ENCODE results near the gene ASMT. TPM values are rescaled to one million over a fixed set of nuclear protein-coding genes. Genes with fewer than 3 reads are reported as not detected.

Gene ASMT
- total and polyA plus RNA-seq, 12 donors: 0.09 to 0.37 TPM; not detected in 10

DNA sequence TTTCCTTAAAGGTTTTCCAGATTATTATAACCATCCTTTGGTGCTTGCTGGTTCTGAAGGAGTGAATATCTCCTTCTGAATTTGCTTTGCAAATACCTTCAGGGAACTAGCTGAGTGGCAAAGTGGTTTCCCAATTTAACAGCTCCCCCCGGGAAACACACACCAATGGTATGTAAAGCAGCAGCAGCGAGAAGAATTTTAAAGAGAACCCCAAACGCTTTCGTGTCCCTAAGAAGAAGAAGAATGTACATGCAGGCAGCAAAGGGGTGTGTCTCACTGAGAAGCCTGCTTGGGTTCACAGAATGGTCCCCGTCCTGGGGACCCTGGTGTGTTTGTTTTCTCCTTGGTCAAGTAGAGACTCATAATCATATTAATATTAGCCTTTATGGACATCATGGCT, 27.7 kb upstream of the ASMT start:
- no peak overlapping the region for H3K4me3 ChIP-seq
- peaks cover 0 to 5% (median 0%) of the 10 kb centered on the region in 9 donors for H3K4me1 ChIP-seq
- H3K27me3 ChIP-seq: peaks cover 0 to 3% (median 0%) of the 10 kb centered on the region in 7 donors
- no peaks in the 10 kb centered on the region for H3K36me3 ChIP-seq
- intact Hi-C loops (cut with DNase I): no loop called here
- TF ChIP-seq, protein P1, sequence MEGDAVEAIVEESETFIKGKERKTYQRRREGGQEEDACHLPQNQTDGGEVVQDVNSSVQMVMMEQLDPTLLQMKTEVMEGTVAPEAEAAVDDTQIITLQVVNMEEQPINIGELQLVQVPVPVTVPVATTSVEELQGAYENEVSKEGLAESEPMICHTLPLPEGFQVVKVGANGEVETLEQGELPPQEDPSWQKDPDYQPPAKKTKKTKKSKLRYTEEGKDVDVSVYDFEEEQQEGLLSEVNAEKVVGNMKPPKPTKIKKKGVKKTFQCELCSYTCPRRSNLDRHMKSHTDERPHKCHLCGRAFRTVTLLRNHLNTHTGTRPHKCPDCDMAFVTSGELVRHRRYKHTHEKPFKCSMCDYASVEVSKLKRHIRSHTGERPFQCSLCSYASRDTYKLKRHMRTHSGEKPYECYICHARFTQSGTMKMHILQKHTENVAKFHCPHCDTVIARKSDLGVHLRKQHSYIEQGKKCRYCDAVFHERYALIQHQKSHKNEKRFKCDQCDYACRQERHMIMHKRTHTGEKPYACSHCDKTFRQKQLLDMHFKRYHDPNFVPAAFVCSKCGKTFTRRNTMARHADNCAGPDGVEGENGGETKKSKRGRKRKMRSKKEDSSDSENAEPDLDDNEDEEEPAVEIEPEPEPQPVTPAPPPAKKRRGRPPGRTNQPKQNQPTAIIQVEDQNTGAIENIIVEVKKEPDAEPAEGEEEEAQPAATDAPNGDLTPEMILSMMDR (IDR thresholded peaks at IDR 0.05): no peak
- no peak for DNase-seq
- no peak overlapping the region for H3K27ac ChIP-seq
- H3K9me3 ChIP-seq: no peaks in the 10 kb centered on the region
- no peak for ATAC-seq
- WGBS, 2 donors: 27 to 43% methylated on average over 5 of the region's 5 CpGs

DNA sequence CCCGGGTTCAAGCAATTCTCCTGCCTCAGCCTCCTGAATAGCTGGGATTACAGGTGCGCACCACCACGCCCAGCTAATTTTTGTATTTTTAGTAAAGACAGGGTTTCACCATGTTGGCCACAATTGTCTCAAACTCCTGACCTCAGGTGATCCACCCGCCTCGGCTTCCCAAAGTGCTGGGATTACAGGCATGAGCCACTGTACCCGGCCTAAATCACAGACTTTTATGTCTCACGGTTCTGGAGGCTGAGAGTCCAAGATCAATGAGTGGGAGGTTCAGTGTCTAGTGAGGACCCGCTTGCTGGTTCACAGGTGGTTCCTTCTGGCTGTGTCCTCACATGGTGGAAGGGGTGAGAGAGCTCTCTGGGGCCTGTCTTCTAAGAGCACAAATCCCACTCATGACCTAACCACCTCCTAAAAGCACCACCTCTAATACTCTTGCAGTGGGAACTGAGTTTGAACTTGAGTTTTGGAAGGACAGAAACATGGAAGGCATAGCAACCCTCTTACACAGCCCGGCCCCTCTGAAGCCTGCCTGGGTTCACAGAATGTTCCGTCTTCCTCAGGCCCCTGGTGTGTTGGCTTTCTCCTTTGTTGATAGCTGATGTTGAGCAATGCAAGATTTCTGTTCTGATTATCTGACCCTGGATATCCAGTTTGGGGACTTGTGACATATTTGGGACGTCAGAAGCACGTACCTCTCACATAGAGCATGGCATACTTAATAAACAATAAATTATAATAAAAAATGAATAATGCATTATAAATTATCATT, 25.3 kb upstream of the ASMT start:
- Histone ChIP-seq H3K4me3 (no peak overlapping the region), H3K27me3 (no peaks in the 10 kb centered on the region), H3K9me3 (no peaks in the 10 kb centered on the region), H3K36me3 (peaks cover 0 to 14% (median 12%) of the 10 kb centered on the region in 9 donors), H3K4me1 (peaks cover 0 to 27% (median 18%) of the 10 kb centered on the region in 9 donors), H3K27ac (no peak overlapping the region)
- intact Hi-C loops (cut with DNase I): loop anchor here in 6 of 10 donors (5.0 to 10.0 kb wide), 5 partner anchors 132 to 197 kb away; partner anchors contain the start of genes ASMTL (in 4 of the 6) and SLC25A6 (in 3 of the 6)
- TF ChIP-seq, protein P1 (IDR thresholded peaks at IDR 0.05): no peak
- DNase-seq (no peak), ATAC-seq (no peak)
- WGBS, 2 donors: 87 to 88% methylated on average over 12 of the region's 12 CpGs

DNA sequence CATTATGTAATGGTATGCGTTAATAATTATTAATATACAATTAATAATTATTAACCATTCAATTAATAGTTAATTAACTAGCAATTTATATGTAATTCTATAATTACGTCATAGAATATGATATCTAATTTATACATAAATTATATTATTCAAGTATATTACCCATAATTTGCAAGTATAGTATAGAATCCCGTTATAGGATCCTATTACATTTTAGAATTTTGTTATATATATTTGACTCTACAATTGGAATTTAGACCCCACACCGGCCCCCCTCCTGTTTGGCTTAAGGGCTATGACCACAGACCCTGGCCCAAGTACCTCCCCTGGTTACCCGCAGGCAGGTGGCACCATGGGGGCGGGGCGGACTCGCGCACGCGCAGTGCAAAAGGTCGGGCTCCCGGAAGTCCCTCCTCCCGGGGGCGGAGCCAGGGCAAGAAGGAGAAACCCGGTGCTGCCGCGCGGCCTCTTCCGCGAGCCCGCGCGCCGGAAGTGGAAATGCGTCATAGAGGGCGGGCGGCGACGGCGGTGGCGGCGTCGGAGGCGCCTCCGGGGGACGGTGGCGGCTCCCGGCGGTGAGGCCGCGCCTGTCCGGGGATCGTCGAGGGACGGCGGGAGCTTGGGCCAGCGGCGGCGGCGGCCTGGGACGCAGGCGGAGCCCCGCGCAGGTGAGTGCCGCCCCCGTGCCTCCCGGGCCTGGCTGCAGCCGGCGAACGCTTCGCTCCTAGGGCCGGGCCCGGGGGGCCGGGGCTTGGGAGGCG, 23.6 kb upstream of the ASMT start, which contains the start of gene AKAP17A:
AKAP17A (plus strand) TSS at position 503 of the 761 bp plus-strand sequence. CDS start 1,859 bp downstream, outside the sequence.
- intact Hi-C loops (cut with DNase I): loop anchor here in 6 of 10 donors (5.0 to 10.0 kb wide), 5 partner anchors 134 to 199 kb away; partner anchors contain the start of genes ASMTL (in 4 of the 6) and SLC25A6 (in 3 of the 6)
- H3K4me1 ChIP-seq: peaks cover 0 to 34% (median 18%) of the 10 kb centered on the region in 9 donors
- ATAC-seq: peak; percentile 95 to 98 (median 97)
- peak within 1 kb of the TSS; percentile 62 to 94 (median 90) for H3K27ac ChIP-seq
- TF ChIP-seq, protein P1 (IDR thresholded peaks at IDR 0.05): peak in 4 of 9 donors; percentile 10 to 47 (median 29)
- 2 to 3% methylated on average over 66 of the region's 66 CpGs for WGBS, 2 donors
- peaks cover 0 to 32% (median 28%) of the 10 kb centered on the region in 9 donors for H3K36me3 ChIP-seq
- no peaks in the 10 kb centered on the region for H3K27me3 ChIP-seq
- H3K4me3 ChIP-seq: peak within 1 kb of the TSS; percentile 67 to 88 (median 76)
- H3K9me3 ChIP-seq: no peaks in the 10 kb centered on the region
- DNase-seq: peak; percentile 94 to 97

Data from heart right ventricle (tissue), 16 donors.